GM12865 (cell line): ENCODE results near the gene PRAC2.
"Not testable (repeated sequence)": the region's sequence is repeated elsewhere in the genome, so short reads cannot be mapped to it uniquely, and the experiment has no call there.

Source experiments
- DNase-seq: peaks from one replicate; pipeline ENCODE4 v3.0.0; 2010; ENCODE audit warnings: low read depth
- H3K4me3 ChIP-seq: 2 replicates; pipeline ENCODE4 v1.5.1; 2011; ENCODE audit warnings: mild to moderate bottlenecking, low read depth, low read length, control low read depth
- CTCF ChIP-seq: IDR thresholded peaks from 2 replicates; pipeline ENCODE4 v1.5.1; 2011; ENCODE audit warnings: low read length, control low read depth, low read depth, inconsistent platforms; ENCODE audit not compliant: insufficient read depth; ENCODE audit errors: missing control alignments

Gene PRAC2

GRCh38 chr17:48692049-48692448 is 30.9 kb upstream of the PRAC2 start:
- no peak for TF ChIP-seq CTCF
- H3K4me3 ChIP-seq = no peak overlapping the region
- no peak for DNase-seq

GRCh38 chr17:48693178-48693577 is 29.8 kb upstream of the PRAC2 start:
- DNase-seq = no peak
- TF ChIP-seq CTCF = no peak
- no peak overlapping the region for H3K4me3 ChIP-seq

- no peak for TF ChIP-seq CTCF
- no peak for DNase-seq
- H3K4me3 ChIP-seq = no peak overlapping the region
Measured at GRCh38 chr17:48701864-48702532, 21.0 kb upstream of the PRAC2 start.

- no peak overlapping the region for H3K4me3 ChIP-seq
- no peak for DNase-seq
- TF ChIP-seq CTCF = no peak
Measured at GRCh38 chr17:48704361-48705248, 18.4 kb upstream of the PRAC2 start.

- no peak overlapping the region for H3K4me3 ChIP-seq
- no peak for DNase-seq
- TF ChIP-seq CTCF = no peak
Measured at GRCh38 chr17:48711128-48711527, 11.9 kb upstream of the PRAC2 start.

- no peak overlapping the region for H3K4me3 ChIP-seq
- no peak for DNase-seq
- no peak for TF ChIP-seq CTCF
Measured at GRCh38 chr17:48715496-48716399, 7.2 kb upstream of the PRAC2 start.

GRCh38 chr17:48716549-48716948 is 6.4 kb upstream of the PRAC2 start:
- DNase-seq, H3K4me3 ChIP-seq: not testable (repeated sequence)
